Measurements from ENCODE around the gene OXLD1. TPM values are rescaled to one million over a fixed set of nuclear protein-coding genes. Genes with fewer than 3 reads are reported as not detected.
A peak's percentile ranks its signal among the peaks of the same experiment; 100 is the strongest.

Gene OXLD1
- 10 to 100 TPM; 39.6 to 68.1 (median 47.6) TPM for total RNA-seq

DNA sequence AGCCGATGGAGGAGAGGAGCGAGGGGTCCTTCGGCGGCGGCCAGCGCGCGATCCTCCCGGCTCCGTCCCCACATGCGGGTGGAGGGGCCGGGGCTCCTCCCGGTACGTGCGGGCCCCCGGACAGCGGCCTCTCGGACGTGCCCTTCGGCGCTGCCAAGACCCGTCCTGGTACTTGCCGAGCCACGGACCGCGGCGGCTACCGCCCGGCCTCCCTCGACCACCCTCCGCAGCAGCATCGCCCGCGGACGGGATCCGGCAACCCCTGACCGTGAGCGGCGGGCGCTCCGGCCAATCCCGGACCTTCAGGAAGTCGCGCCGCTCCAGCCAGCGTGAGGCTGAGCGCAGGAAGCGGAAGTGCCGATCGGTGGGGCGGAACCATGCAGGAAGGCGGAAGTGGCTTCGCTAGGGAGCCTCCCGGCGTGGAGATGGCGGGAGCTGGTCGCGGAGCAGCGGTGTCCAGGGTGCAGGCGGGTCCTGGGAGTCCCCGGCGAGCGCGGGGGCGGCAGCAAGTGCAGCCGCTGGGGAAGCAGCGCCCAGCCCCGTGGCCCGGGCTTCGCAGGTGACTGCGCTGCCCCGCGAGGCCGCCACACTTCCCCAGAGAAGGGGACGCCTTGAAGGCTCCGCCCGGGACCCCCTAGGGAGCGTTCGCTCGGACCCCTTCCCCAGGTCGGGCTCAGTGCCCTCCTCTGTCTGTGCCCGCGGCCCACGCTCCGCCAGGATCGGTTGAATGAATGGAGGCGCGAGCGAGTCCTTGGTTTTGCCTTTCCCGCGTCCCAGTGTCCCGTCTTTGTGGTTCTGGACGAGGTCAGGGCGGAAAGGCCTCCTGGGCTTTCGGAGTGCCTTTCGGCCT is at the start of gene OXLD1, which contains the start of gene CCDC137:
TSS of gene OXLD1 (minus strand) at position 264 of the 850 bp plus-strand sequence. CDS start at position 236, 28 bp downstream.
TSS of gene CCDC137 (plus strand) at position 396 of the 850 bp plus-strand sequence. CDS start at position 426, 30 bp downstream.
- Histone ChIP-seq H3K27me3 (no peaks in the 10 kb centered on the region), H3K36me3 (peaks cover 28% of the 10 kb centered on the region), H3K9me3 (no peaks in the 10 kb centered on the region), H3K27ac (peak within 1 kb of the TSS; percentile 94), H3K4me1 (peaks cover 48% of the 10 kb centered on the region), H3K4me3 (peak within 1 kb of the TSS; percentile 99)
- DNase-seq (ENCODE audit: low spot score in 2 of 2): peak; percentile 97
- TF ChIP-seq, protein P1, sequence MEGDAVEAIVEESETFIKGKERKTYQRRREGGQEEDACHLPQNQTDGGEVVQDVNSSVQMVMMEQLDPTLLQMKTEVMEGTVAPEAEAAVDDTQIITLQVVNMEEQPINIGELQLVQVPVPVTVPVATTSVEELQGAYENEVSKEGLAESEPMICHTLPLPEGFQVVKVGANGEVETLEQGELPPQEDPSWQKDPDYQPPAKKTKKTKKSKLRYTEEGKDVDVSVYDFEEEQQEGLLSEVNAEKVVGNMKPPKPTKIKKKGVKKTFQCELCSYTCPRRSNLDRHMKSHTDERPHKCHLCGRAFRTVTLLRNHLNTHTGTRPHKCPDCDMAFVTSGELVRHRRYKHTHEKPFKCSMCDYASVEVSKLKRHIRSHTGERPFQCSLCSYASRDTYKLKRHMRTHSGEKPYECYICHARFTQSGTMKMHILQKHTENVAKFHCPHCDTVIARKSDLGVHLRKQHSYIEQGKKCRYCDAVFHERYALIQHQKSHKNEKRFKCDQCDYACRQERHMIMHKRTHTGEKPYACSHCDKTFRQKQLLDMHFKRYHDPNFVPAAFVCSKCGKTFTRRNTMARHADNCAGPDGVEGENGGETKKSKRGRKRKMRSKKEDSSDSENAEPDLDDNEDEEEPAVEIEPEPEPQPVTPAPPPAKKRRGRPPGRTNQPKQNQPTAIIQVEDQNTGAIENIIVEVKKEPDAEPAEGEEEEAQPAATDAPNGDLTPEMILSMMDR (IDR thresholded peaks at IDR 0.05): no peak
- TF ChIP-seq POLR2A (IDR thresholded peaks at IDR 0.05): peak; percentile 57 to 78
- peak; percentile 78 to 94 (median 79) for TF ChIP-seq POLR2AphosphoS5 (IDR thresholded peaks at IDR 0.05)
- no peak for TF ChIP-seq EP300 (IDR thresholded peaks at IDR 0.05)
- WGBS: 0% methylated on average over 33 of the region's 96 CpGs

DNA sequence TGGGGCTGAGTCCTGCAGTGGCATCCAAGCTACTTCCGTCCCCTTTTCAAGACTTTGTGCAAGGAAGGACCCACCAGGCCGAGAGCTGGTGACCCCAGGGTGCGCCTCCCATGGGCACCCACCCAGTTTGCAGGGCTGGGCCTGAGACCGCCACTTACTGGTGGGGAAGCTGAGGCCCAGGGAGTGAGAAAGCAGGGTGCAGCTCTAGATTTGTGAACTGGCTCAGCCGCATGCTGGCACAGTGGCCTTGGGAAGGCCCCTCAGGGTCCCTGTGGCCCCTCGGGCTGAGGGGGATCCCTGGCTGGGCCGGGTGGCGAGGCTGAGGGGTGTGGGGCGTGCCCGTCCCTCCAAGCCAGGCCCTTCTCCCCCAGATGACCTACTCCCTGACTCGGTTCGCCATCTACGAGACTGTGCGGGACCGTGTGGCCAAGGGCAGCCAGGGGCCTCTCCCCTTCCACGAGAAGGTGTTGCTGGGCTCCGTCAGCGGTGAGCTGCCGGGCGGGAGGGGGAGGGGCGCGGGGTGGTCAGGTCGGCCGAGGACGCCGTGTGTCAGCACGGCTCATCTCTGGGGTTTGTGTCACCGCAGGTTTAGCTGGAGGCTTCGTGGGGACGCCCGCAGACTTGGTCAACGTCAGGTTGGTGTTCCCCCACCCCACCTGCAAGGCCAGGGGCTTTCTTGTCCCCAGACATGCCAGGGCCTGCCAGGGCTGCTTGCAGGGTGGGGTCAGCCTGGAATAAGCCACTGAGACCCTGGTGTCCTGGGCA is 48.9 kb upstream of the OXLD1 start:
- Histone ChIP-seq H3K27ac (no peak overlapping the region), H3K36me3 (peaks cover 34% of the 10 kb centered on the region), H3K4me3 (no peak overlapping the region), H3K27me3 (no peaks in the 10 kb centered on the region), H3K9me3 (no peaks in the 10 kb centered on the region), H3K4me1 (peaks cover 51% of the 10 kb centered on the region)
- 97% methylated on average over 5 of the region's 32 CpGs for WGBS
- TF ChIP-seq, protein P1 (IDR thresholded peaks at IDR 0.05): no peak
- TF ChIP-seq EP300 (IDR thresholded peaks at IDR 0.05) (no peak), POLR2AphosphoS5 (IDR thresholded peaks at IDR 0.05) (no peak), POLR2A (IDR thresholded peaks at IDR 0.05) (no peak)
- DNase-seq (ENCODE audit: low spot score in 2 of 2): no peak

DNA sequence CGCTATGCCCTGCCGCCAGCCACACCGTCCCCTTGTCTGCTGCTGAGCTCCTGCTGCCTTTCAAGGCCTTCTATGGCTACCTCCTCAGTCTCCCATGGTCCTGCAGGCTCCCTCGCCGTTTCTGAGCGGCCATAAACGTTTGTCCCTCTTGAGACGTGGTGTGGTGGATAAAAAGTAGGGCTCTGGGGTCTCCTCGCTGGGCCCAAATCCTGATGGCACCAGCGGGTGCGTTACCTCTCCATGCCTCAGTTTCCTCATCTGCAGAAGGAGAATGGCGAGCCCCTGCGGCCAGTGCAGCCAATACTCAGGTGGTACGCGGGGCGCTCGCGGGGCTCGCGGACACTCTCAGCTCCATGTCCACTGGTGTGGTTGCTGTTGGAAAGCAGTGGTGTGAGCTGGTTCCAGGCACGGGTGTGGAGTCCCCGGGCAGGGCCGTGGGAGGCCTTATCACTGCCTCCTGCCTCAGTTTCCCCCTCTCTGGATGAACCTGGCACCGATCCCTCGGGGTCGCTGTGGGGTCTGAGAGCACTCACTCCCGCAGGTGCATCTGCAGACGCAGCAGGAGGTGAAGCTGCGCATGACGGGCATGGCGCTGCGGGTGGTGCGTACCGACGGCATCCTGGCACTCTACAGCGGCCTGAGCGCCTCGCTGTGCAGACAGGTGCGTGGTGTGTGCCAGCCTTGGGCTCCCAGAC is 48.2 kb upstream of the OXLD1 start:
- Histone ChIP-seq H3K27me3 (no peaks in the 10 kb centered on the region), H3K4me3 (peak overlapping the region; percentile 95), H3K27ac (no peak overlapping the region), H3K9me3 (no peaks in the 10 kb centered on the region), H3K36me3 (peaks cover 34% of the 10 kb centered on the region), H3K4me1 (peaks cover 55% of the 10 kb centered on the region)
- 80% methylated on average over 4 of the region's 39 CpGs for WGBS
- TF ChIP-seq, protein P1 (IDR thresholded peaks at IDR 0.05): no peak
- TF ChIP-seq EP300 (IDR thresholded peaks at IDR 0.05): no peak
- TF ChIP-seq POLR2AphosphoS5 (IDR thresholded peaks at IDR 0.05): no peak
- TF ChIP-seq POLR2A (IDR thresholded peaks at IDR 0.05): no peak
- DNase-seq (ENCODE audit: low spot score in 2 of 2): no peak

DNA sequence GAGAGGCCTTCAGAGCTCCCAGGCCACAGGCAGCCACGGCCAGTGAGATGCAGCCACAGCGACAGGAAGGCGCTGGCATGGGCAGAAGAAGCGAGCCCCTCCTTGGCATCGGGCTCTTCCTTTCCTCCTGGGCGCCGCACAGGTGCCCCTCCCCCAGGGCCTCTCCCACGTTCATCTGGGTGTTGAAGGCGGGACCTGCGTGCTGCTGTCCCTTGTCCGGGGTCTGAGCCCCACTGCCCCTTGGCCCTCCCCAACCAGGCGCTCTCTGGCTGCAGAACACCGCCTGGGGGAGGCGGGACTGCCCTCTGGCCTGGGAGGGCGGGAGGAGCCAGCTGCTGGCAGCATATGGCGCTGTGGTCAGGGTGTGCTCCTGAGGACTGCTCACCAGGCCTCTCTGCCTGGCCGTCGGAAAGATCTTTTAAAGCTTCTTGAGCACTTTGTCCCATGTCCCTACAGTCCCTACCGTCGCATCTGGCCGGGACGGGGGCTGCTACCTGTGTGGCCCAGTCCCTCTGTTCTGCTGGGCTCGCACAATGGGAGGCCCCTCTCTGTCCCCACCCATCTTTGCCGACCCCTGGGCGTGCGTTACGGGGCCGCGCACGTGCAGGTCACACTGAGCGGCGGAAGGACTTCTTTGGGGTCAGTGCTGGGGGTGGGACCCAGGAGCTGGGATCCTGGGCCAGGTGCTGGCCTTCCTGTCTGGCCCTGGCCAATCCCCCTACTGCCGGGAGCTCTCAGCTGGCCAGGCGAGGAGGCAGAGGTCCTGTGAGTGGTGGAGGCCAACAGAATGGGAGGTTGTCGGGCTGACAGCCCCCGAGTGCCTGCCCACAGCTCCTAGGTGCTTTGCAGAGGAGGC is 47.4 kb upstream of the OXLD1 start:
- no peak for TF ChIP-seq POLR2AphosphoS5 (IDR thresholded peaks at IDR 0.05)
- TF ChIP-seq, protein P1 (IDR thresholded peaks at IDR 0.05): no peak
- no peak for TF ChIP-seq POLR2A (IDR thresholded peaks at IDR 0.05)
- no peak for TF ChIP-seq EP300 (IDR thresholded peaks at IDR 0.05)
- WGBS: 57% methylated on average over 14 of the region's 36 CpGs
- Histone ChIP-seq H3K4me3 (peak overlapping the region; percentile 95), H3K9me3 (no peaks in the 10 kb centered on the region), H3K36me3 (peaks cover 27% of the 10 kb centered on the region), H3K27me3 (no peaks in the 10 kb centered on the region), H3K4me1 (peaks cover 55% of the 10 kb centered on the region), H3K27ac (peak overlapping the region; percentile 51)
- no peak for DNase-seq (ENCODE audit: low spot score in 2 of 2)
